ENCODE results near the gene DCHS1. TPM values are rescaled to one million over a fixed set of nuclear protein-coding genes. Genes with fewer than 3 reads are reported as not detected.

Gene DCHS1
- total and polyA plus RNA-seq, 2 donors (not counting 1 experiment from before 2014, with no cell fraction given), result 0.92 to 23.9 TPM

DNA sequence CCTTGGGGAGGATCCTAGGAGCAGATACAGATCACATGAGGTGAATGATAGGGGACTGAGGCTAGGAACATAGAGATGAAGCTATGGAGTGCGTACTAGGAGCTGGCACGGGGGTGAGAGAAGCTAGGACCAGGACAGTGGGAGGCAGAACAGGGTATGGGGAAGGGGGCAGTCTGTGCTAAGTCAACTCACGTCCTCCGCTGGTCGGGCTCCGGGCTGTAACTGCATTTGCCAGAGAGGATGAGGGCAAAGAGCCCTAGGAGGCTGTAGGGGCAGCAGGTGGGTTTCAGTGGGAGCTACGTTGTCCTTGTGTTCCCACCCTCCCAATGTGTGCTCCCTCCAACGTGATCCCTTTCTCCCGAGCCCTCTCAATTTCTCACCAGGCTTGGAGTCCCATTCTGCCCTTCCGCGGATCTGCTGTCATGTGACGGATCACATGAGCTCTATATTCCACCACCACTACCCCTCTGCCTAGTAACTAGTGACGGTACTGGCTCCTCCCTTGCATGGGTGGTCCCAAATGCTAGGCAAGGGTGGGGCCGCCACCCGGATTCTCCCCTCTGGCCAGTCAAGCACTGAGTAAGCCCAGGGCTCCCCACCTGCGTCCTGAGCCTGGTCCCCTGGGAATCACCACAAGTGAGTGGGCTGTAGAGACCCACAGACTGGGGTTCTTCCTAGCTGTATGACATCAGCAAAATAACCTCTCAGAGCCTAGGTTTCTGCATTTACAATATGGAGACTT, 36.4 kb downstream of the DCHS1 start, which contains the start of gene TPP1:
Gene TPP1 (minus strand): TSS at position 419 of the 742 bp plus-strand sequence. CDS start 22 bp downstream, at position 397.
- H4K20me1 ChIP-seq (ENCODE audit: control insufficient read depth, extremely low read depth, insufficient read depth, low read length), result no peaks in the 10 kb centered on the region
- H3K79me2 ChIP-seq (ENCODE audit: control insufficient read depth, insufficient read depth, low read length), result peaks cover 13% of the 10 kb centered on the region
- peak; percentile 89 to 95 for DNase-seq (ENCODE audit: low read depth in 2 of 2)
- peak within 1 kb of the TSS; percentile 93 to 99 (median 96) for H3K4me3 ChIP-seq (replicated peaks in 1 of 4; ENCODE audit: control extremely low read depth in 1 of 4, insufficient read depth in 1 of 4, low read depth in 3 of 4, low read length in 4 of 4)
- H3K4me1 ChIP-seq (ENCODE audit: control insufficient read depth, extremely low read depth, insufficient read depth, low read length), result peaks cover 4% of the 10 kb centered on the region
- no peaks in the 10 kb centered on the region for H3K27me3 ChIP-seq (ENCODE audit: control insufficient read depth, insufficient read depth, low read length)
- H3K9me3 ChIP-seq (ENCODE audit: control insufficient read depth, insufficient read depth, low read depth, low read length), result no peaks in the 10 kb centered on the region
- H3K27ac ChIP-seq (ENCODE audit: insufficient read depth, low read length), result peak within 1 kb of the TSS; percentile 88
- H3K4me2 ChIP-seq (ENCODE audit: extremely low read depth, insufficient read depth, low read length), result peak within 1 kb of the TSS; percentile 99
- H3K9ac ChIP-seq (ENCODE audit: insufficient read depth, low read length), result peak within 1 kb of the TSS; percentile 70
- TF ChIP-seq, protein P1, sequence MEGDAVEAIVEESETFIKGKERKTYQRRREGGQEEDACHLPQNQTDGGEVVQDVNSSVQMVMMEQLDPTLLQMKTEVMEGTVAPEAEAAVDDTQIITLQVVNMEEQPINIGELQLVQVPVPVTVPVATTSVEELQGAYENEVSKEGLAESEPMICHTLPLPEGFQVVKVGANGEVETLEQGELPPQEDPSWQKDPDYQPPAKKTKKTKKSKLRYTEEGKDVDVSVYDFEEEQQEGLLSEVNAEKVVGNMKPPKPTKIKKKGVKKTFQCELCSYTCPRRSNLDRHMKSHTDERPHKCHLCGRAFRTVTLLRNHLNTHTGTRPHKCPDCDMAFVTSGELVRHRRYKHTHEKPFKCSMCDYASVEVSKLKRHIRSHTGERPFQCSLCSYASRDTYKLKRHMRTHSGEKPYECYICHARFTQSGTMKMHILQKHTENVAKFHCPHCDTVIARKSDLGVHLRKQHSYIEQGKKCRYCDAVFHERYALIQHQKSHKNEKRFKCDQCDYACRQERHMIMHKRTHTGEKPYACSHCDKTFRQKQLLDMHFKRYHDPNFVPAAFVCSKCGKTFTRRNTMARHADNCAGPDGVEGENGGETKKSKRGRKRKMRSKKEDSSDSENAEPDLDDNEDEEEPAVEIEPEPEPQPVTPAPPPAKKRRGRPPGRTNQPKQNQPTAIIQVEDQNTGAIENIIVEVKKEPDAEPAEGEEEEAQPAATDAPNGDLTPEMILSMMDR (conservative IDR thresholded peaks at IDR 0.05 in 1 of 2, IDR thresholded peaks at IDR 0.05 in 1 of 2; ENCODE audit: low read depth in 1 of 2, low read length in 2 of 2), result no peak
- TF ChIP-seq EZH2 (IDR thresholded peaks at IDR 0.05; ENCODE audit: low read length, missing control alignments), result no peak
- peak within 1 kb of the TSS; percentile 96 for H2AFZ ChIP-seq (ENCODE audit: low read length)
- peaks cover 10% of the 10 kb centered on the region for H3K36me3 ChIP-seq (ENCODE audit: control insufficient read depth, insufficient read depth, low read length)

DNA sequence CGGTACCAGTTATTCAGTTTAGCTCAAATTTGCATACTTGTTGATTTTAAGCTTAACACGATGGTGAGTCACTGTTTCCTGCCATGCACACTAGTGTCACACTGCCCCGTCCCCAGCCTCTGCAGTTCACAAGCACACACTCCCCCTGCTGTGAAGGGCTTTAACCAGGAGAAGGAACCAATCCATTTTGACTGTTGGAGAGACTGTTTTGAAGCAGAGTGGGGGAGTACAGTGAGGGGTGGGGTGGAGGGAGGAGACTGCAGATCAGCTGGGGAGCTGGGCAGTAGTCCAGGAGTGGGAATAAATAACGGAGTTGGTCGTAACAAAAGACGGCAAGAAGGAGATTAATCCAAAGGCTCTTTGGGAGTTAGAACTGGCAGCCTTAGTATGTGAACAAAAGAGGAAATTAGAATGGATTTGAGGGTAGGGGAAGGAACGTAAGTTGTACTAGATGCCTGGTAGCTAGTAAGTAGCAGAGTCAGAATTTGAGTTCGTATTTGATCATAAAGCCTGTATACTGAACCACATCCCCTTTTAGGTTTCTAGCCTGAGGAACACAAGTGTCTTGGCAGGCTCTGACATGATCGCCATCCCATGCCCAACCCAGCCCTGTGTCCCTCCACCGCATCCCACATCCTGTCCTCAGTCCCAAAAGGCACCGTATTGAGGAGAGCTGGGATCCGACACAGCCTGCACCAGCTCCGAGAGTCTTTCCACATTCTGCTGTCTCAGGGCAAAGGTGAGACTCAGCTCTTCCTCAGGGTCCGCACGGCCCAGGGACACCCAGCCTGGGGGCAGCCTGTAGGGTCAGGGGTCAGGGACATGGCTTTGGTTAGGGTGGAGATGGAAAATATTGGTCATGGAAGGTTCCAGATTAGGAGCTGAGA, 37.2 kb downstream of the DCHS1 start:
- Histone ChIP-seq H3K4me2 (ENCODE audit: extremely low read depth, insufficient read depth, low read length) (peak overlapping the region; percentile 99), H2AFZ (ENCODE audit: low read length) (peak overlapping the region; percentile 96), H4K20me1 (ENCODE audit: control insufficient read depth, extremely low read depth, insufficient read depth, low read length) (no peaks in the 10 kb centered on the region), H3K27me3 (ENCODE audit: control insufficient read depth, insufficient read depth, low read length) (no peaks in the 10 kb centered on the region), H3K36me3 (ENCODE audit: control insufficient read depth, insufficient read depth, low read length) (peaks cover 11% of the 10 kb centered on the region), H3K9me3 (ENCODE audit: control insufficient read depth, insufficient read depth, low read depth, low read length) (no peaks in the 10 kb centered on the region), H3K9ac (ENCODE audit: insufficient read depth, low read length) (peak overlapping the region; percentile 70), H3K79me2 (ENCODE audit: control insufficient read depth, insufficient read depth, low read length) (peaks cover 13% of the 10 kb centered on the region), H3K27ac (ENCODE audit: insufficient read depth, low read length) (peak overlapping the region; percentile 88), H3K4me1 (ENCODE audit: control insufficient read depth, extremely low read depth, insufficient read depth, low read length) (peaks cover 4% of the 10 kb centered on the region), H3K4me3 (replicated peaks in 1 of 4; ENCODE audit: control extremely low read depth in 1 of 4, insufficient read depth in 1 of 4, low read depth in 3 of 4, low read length in 4 of 4) (peak overlapping the region; percentile 93 to 99 (median 96))
- TF ChIP-seq, protein P1 (conservative IDR thresholded peaks at IDR 0.05 in 1 of 2, IDR thresholded peaks at IDR 0.05 in 1 of 2; ENCODE audit: low read depth in 1 of 2, low read length in 2 of 2), result peak in 1 of 2 donors; percentile 11
- no peak for TF ChIP-seq EZH2 (IDR thresholded peaks at IDR 0.05; ENCODE audit: low read length, missing control alignments)
- peak; percentile 80 to 83 for DNase-seq (ENCODE audit: low read depth in 2 of 2)

DNA sequence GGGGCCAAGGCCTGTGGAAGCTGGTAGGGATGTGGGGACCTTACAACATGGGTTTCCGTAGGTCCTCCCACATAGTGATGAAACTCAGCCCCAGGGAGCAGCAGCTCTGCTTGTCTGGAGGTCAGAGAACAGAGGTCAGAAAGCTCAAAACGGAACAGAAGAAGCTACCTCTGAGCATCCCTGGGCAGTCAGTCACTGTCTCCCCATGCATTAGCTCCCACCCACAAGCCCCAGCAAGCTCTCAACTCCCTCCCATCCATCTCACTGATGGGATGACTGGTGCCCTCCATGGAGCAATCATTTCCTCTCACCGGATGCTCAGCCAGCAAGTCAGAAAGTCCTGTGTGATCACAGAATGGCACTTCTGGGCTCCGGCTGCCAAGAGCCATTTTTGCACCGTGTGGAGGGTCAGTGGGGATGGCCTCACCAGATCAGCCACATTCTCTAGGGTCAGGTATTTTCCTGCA, 38.3 kb downstream of the DCHS1 start:
- Histone ChIP-seq H3K27me3 (ENCODE audit: control insufficient read depth, insufficient read depth, low read length) (no peaks in the 10 kb centered on the region), H3K4me3 (replicated peaks in 1 of 4; ENCODE audit: control extremely low read depth in 1 of 4, insufficient read depth in 1 of 4, low read depth in 3 of 4, low read length in 4 of 4) (peak overlapping the region in 2 of 4 experiments; percentile 93 to 99), H3K9ac (ENCODE audit: insufficient read depth, low read length) (no peak overlapping the region)

More for the DNA sequence above, 38.3 kb downstream of the DCHS1 start:
- DNase-seq (ENCODE audit: low read depth in 2 of 2), result no peak
- H3K36me3 ChIP-seq (ENCODE audit: control insufficient read depth, insufficient read depth, low read length), result peaks cover 11% of the 10 kb centered on the region
- no peak overlapping the region for H3K27ac ChIP-seq (ENCODE audit: insufficient read depth, low read length)
- H3K79me2 ChIP-seq (ENCODE audit: control insufficient read depth, insufficient read depth, low read length), result peaks cover 13% of the 10 kb centered on the region
- H4K20me1 ChIP-seq (ENCODE audit: control insufficient read depth, extremely low read depth, insufficient read depth, low read length), result no peaks in the 10 kb centered on the region
- peaks cover 10% of the 10 kb centered on the region for H3K4me1 ChIP-seq (ENCODE audit: control insufficient read depth, extremely low read depth, insufficient read depth, low read length)
- H2AFZ ChIP-seq (ENCODE audit: low read length), result no peak overlapping the region
- H3K4me2 ChIP-seq (ENCODE audit: extremely low read depth, insufficient read depth, low read length), result peak overlapping the region; percentile 99
- no peak for TF ChIP-seq EZH2 (IDR thresholded peaks at IDR 0.05; ENCODE audit: low read length, missing control alignments)
- TF ChIP-seq, protein P1 (conservative IDR thresholded peaks at IDR 0.05 in 1 of 2, IDR thresholded peaks at IDR 0.05 in 1 of 2; ENCODE audit: low read depth in 1 of 2, low read length in 2 of 2), result no peak
- H3K9me3 ChIP-seq (ENCODE audit: control insufficient read depth, insufficient read depth, low read depth, low read length), result no peaks in the 10 kb centered on the region
